GM12878 (cell line): ENCODE results near the gene MEF2C. TPM values are rescaled to one million over a fixed set of nuclear protein-coding genes. Genes with fewer than 3 reads are reported as not detected.

Experiments
- ATAC-seq: fragments of 200-7000 bp; cut with Tn5 transposase; 3 replicates; pipeline ENCODE4 v1.9.1; 2020; ENCODE audit warnings: mild to moderate bottlenecking, moderate library complexity
- BruUV-seq: library from RNA; stranded (reverse); fragments of 400-500 nt; replicated peaks from 2 replicates; lab custom pipeline; 2021; lab: Mats Ljungman, UMichigan
- CTCF ChIA-PET: fragments of 300-600 bp; sonication (Branson Sonifier 250); formaldehyde crosslinking; extraction: SDS; loops from one replicate; lab custom pipeline; 2021; ENCODE audit warnings: inconsistent platforms; lab: Yijun Ruan, JAX
- POLR2A ChIA-PET: fragments of 350-600 bp; formaldehyde crosslinking; extraction: SDS; loops from one replicate; lab custom pipeline; 2021; ENCODE audit warnings: inconsistent platforms; lab: Charles Lee
- RAD21 ChIA-PET: fragments of 300-600 bp; sonication (Branson Sonifier 250); formaldehyde crosslinking; loops from one replicate; lab custom pipeline; 2023; ENCODE audit warnings: antibody characterized with exemption; ENCODE audit not compliant: unreplicated experiment; lab: Charles Lee
- SMC1A ChIA-PET: fragments of 300-600 bp; sonication (Branson Sonifier 250); formaldehyde crosslinking; loops from one replicate; lab custom pipeline; 2023; ENCODE audit not compliant: unreplicated experiment, uncharacterized antibody; lab: Charles Lee
- DNase-seq: peaks from one replicate; pipeline ENCODE4 v3.0.0-alpha.2; 2011; ENCODE audit warnings: low read depth, low spot score
- FAIRE-seq: peaks from 3 replicates; lab custom pipeline; 2011; peaks lifted over from hg19 to GRCh38; lab: Jason Lieb, UNC
- H2AFZ ChIP-seq: 2 replicates; pipeline ENCODE4 v1.6.0; 2011; ENCODE audit warnings: low read depth, low read length, control low read depth; ENCODE audit not compliant: control insufficient read depth
- H3K27ac ChIP-seq: 2 replicates; pipeline ENCODE4 v1.5.1; 2011; ENCODE audit warnings: control low read depth; ENCODE audit not compliant: control insufficient read depth, insufficient read depth
- H3K27me3 ChIP-seq, 2 experiments: replicated peaks in 1 of 2; 2 replicates each; pipeline versions ENCODE4 v1.6.0 to v1.6.1; 2011; ENCODE audit warnings: low read length in 1 of 2; ENCODE audit not compliant: control insufficient read depth in 2 of 2, insufficient read depth in 2 of 2
- H3K36me3 ChIP-seq, 2 experiments: 2 replicates each; pipeline ENCODE4 v1.5.1; 2011; ENCODE audit warnings: low read length in 1 of 2; ENCODE audit not compliant: control insufficient read depth in 2 of 2, insufficient read depth in 2 of 2
- H3K4me1 ChIP-seq: 2 replicates; pipeline ENCODE4 v1.6.1; 2011; ENCODE audit warnings: mild to moderate bottlenecking, low read length, moderate library complexity, mixed read lengths; ENCODE audit not compliant: control insufficient read depth, insufficient read depth
- H3K4me2 ChIP-seq: 2 replicates; pipeline ENCODE4 v1.6.0; 2011; ENCODE audit warnings: control low read depth; ENCODE audit not compliant: control insufficient read depth, insufficient read depth
- H3K4me3 ChIP-seq: fragments of 200-600 bp; sonication (generic); 2 replicates; pipeline ENCODE4 v1.5.1; 2016
- H3K79me2 ChIP-seq: 2 replicates; pipeline ENCODE4 v1.6.0; 2011; ENCODE audit warnings: low read length; ENCODE audit not compliant: control insufficient read depth, insufficient read depth
- H3K9ac ChIP-seq: 2 replicates; pipeline ENCODE4 v1.8.0; 2011; ENCODE audit warnings: low read length, control low read depth, mixed read lengths; ENCODE audit not compliant: control insufficient read depth, insufficient read depth
- H3K9me3 ChIP-seq: replicated peaks from 3 replicates; pipeline ENCODE4 v1.5.1; 2011; ENCODE audit warnings: mild to moderate bottlenecking, low read length; ENCODE audit not compliant: control insufficient read depth, insufficient read depth
- H4K20me1 ChIP-seq: 2 replicates; pipeline ENCODE4 v1.6.0; 2011; ENCODE audit not compliant: control insufficient read depth, insufficient read depth
- BMI1 ChIP-seq: fragments of 450-650 bp; IDR thresholded peaks from 2 replicates; pipeline ENCODE4 v1.6.1; 2016; ENCODE audit warnings: mild to moderate bottlenecking, moderate library complexity, borderline replicate concordance
- CUX1 ChIP-seq: IDR thresholded peaks from 2 replicates; pipeline ENCODE4 v1.6.1; 2012; ENCODE audit warnings: improper control_type of control experiment, low read depth, low read length; ENCODE audit not compliant: insufficient replicate concordance
- EZH2 ChIP-seq: IDR thresholded peaks from 2 replicates; pipeline ENCODE4 v1.6.1; 2012; ENCODE audit warnings: low read depth, mild to moderate bottlenecking, control low read depth, inconsistent platforms, low read length, borderline replicate concordance; ENCODE audit not compliant: control insufficient read depth
- STAT3 ChIP-seq: IDR thresholded peaks from 2 replicates; pipeline ENCODE4 v1.6.1; 2011; ENCODE audit warnings: low read depth, low read length, improper control_type of control experiment
- WGBS: methylation state at CpG from one replicate; pipeline ENCODE4 v1.1.6; 2016; ENCODE audit warnings: low lambda C conversion rate; ENCODE audit not compliant: insufficient replicate concordance, insufficient coverage; ENCODE audit errors: missing lambda C conversion rate; 5-methylcytosine and 5-hydroxymethylcytosine counted together
- in situ Hi-C: fragments of 300-500 bp; cut with MboI; formaldehyde crosslinking; loops from 9 replicates; pipeline ENCODE4 v1.14.3; 2018; ENCODE audit warnings: mixed read lengths
- intact Hi-C: fragments of 100-400 bp; cut with micrococcal nuclease; formaldehyde crosslinking; loops from one replicate; pipeline ENCODE4 v1.14.2; 2022; ENCODE audit not compliant: unreplicated experiment
- polyA plus RNA-seq, 11 experiments: library from polyadenylated mRNA; depleted of rRNA in 4 of 11; unstranded in 6 of 11; stranded (reverse) in 5 of 11; fragments of >200 nt; fragmentation: Nextera tagmentation in 4 of 11; fragmentation: Illumina TruSeq in 1 of 11; extraction: Ambion mirVana in 4 of 11; extraction: Trizol in 1 of 11; gene quantifications; 1 replicate in 1 of 11; 2 replicates in 10 of 11; pipeline versions ENCODE4 v1.2.1 to v1.2.3, GENCODE V29; 2011 to 2016; ENCODE audit warnings: inconsistent platforms in 2 of 11, missing spikeins in 2 of 11, low read depth in 1 of 11
- total RNA-seq, 4 experiments: library from RNA; depleted of rRNA in 3 of 4; stranded (reverse); fragments of >200 nt in 3 of 4; fragmentation: Illumina TruSeq in 1 of 4; extraction: Trizol in 1 of 4; gene quantifications; 2 replicates each; pipeline versions ENCODE4 v1.2.1 to v1.2.3, GENCODE V29; 2013 to 2021

MEF2C gene
- total and polyA plus RNA-seq, 10 of the 15 experiments (the other 5 are each of a cell fraction or from before 2014, with no cell fraction given): 104 to 225 (median 180) TPM

GRCh38 chr5:88673253-88674105, 209.5 kb downstream of the MEF2C start:
- ChIA-PET RAD21 (interaction anchor here (1.7 to 2.4 kb wide), 2 partner anchors 17 to 892 kb away, joined by 4 to 8 read pairs; no protein-coding TSS in a partner anchor), CTCF (interaction anchor here (2.3 to 2.7 kb wide), 2 partner anchors 17 to 18 kb away, joined by 7 to 19 read pairs; no protein-coding TSS in a partner anchor), POLR2A (no interaction called here), SMC1A (no interaction called here)
- no peaks in the 10 kb centered on the region for H3K36me3 ChIP-seq
- H3K27me3 ChIP-seq: peaks cover 2 to 19% of the 10 kb centered on the region in 2 experiments
- 35% methylated on average over 15 of the region's 15 CpGs for WGBS
- in situ Hi-C loops (loop anchor here (10.0 kb wide), 1 partner anchor 409 kb away; the partner anchor contains the start of gene TMEM161B), intact Hi-C loops (loop anchor here (1.0 to 10.0 kb wide), 2 partner anchors 10 to 169 kb away; no protein-coding TSS in a partner anchor)
- no peaks in the 10 kb centered on the region; the same call in 2 of the 3 replicates for H3K9me3 ChIP-seq
- BruUV-seq: no TSS peak
- TF ChIP-seq BMI1 (peak; percentile 61), STAT3 (no peak), CUX1 (no peak), EZH2 (no peak)
- no peak overlapping the region for H3K27ac ChIP-seq
- H4K20me1 ChIP-seq: no peaks in the 10 kb centered on the region
- H3K4me3 ChIP-seq: peak overlapping the region; percentile 75; the same call in 1 of the 2 replicates
- no peak for DNase-seq
- peak overlapping the region; percentile 78; the same call in 1 of the 2 replicates for H3K4me2 ChIP-seq
- no peak for ATAC-seq
- no peaks in the 10 kb centered on the region; the same call in 1 of the 2 replicates for H3K4me1 ChIP-seq
- no peaks in the 10 kb centered on the region for H3K79me2 ChIP-seq
- no peak overlapping the region for H3K9ac ChIP-seq
- H2AFZ ChIP-seq: no peak overlapping the region
- no peak for FAIRE-seq
